Measurements from ENCODE around the gene PLEKHM1.

DNA sequence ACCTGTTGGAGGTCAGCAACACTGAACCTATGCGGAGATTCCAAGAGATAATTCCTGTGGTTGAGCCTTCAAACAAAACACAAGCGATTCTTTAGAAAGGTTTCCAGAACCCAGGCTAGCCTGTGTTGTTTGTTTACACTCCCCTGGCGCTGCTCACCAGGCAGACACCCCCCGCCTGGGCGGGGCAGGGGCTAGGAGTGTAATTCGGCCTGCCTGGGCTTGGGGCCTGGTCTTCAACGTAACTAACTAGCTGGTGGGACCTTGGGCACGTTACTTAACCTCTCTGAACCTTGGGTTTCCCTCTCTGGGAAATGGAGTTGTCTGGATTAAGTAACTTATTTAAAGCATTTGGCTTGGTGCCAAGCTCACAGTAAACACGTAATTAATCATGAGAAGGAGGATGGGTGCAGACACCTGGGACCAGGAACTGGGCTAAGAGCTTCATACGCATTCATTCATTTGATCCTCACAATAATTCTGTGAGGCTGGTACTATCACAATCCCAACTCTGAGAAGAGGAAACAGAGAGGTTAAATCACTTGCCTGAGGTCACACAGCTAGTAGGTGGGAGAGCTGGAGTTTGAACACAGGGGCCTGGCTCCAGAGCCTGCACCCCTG lies 50.3 kb downstream of the PLEKHM1 start:
- TF ChIP-seq TAF1 (conservative IDR thresholded peaks at IDR 0.05) (no peak), JUND (IDR thresholded peaks at IDR 0.05) (no peak), GABPA (IDR thresholded peaks at IDR 0.05 in 1 of 2, conservative IDR thresholded peaks at IDR 0.05 in 1 of 2) (no peak), RAD21 (IDR thresholded peaks at IDR 0.05) (no peak)
- TF ChIP-seq, protein P1, sequence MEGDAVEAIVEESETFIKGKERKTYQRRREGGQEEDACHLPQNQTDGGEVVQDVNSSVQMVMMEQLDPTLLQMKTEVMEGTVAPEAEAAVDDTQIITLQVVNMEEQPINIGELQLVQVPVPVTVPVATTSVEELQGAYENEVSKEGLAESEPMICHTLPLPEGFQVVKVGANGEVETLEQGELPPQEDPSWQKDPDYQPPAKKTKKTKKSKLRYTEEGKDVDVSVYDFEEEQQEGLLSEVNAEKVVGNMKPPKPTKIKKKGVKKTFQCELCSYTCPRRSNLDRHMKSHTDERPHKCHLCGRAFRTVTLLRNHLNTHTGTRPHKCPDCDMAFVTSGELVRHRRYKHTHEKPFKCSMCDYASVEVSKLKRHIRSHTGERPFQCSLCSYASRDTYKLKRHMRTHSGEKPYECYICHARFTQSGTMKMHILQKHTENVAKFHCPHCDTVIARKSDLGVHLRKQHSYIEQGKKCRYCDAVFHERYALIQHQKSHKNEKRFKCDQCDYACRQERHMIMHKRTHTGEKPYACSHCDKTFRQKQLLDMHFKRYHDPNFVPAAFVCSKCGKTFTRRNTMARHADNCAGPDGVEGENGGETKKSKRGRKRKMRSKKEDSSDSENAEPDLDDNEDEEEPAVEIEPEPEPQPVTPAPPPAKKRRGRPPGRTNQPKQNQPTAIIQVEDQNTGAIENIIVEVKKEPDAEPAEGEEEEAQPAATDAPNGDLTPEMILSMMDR (IDR thresholded peaks at IDR 0.05; ENCODE audit: low read depth, low read length, missing input control): no peak
- TF ChIP-seq, protein P2, sequence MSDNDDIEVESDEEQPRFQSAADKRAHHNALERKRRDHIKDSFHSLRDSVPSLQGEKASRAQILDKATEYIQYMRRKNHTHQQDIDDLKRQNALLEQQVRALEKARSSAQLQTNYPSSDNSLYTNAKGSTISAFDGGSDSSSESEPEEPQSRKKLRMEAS (IDR thresholded peaks at IDR 0.05): no peak
